Endothelial cell of umbilical vein (primary cell): Measurements from ENCODE around the gene SLC11A1. TPM values are rescaled to one million over a fixed set of nuclear protein-coding genes. Genes with fewer than 3 reads are reported as not detected.

ENCODE experiments used
- BruUV-seq: library from RNA; stranded (reverse); fragments of 400-500 nt; replicated peaks from 2 replicates; lab custom pipeline; 2021; lab: Mats Ljungman, UMichigan
- CTCF ChIA-PET: fragments of 300-600, 350-600 bp; sonication (Branson Sonifier 250); formaldehyde crosslinking; loops from one replicate; lab custom pipeline; 2021; ENCODE audit warnings: antibody characterized with exemption, inconsistent platforms; lab: Charles Lee
- POLR2A ChIA-PET: fragments of 300-600, 350-600 bp; sonication (Branson Sonifier 250); formaldehyde crosslinking; loops from one replicate; lab custom pipeline; 2021; ENCODE audit warnings: antibody characterized with exemption, inconsistent platforms; lab: Charles Lee
- DNase-seq: peaks from one replicate; pipeline ENCODE4 v3.0.0-alpha.2; 2011; ENCODE audit warnings: low read depth, low spot score
- FAIRE-seq: peaks from 2 replicates; lab custom pipeline; 2011; peaks lifted over from hg19 to GRCh38; lab: Jason Lieb, UNC
- H2AFZ ChIP-seq: 2 replicates; pipeline ENCODE4 v1.6.0; 2012; ENCODE audit warnings: low read depth, low read length, control low read depth, inconsistent platforms
- H3K27ac ChIP-seq: 2 replicates; pipeline ENCODE4 v1.5.1; 2011; ENCODE audit warnings: low read depth, mild to moderate bottlenecking, control low read depth, low read length, moderate library complexity; ENCODE audit not compliant: insufficient read depth
- H3K27me3 ChIP-seq, 2 experiments: 2 replicates each; pipeline versions ENCODE4 v1.6.0 to v1.6.1; 2011; ENCODE audit warnings: low read length in 2 of 2, mixed read lengths in 1 of 2; ENCODE audit not compliant: control insufficient read depth in 2 of 2, insufficient read depth in 2 of 2
- H3K36me3 ChIP-seq, 2 experiments: 2 replicates in 1 of 2; 3 replicates in 1 of 2; pipeline ENCODE4 v1.5.1; 2011; ENCODE audit warnings: low read length in 2 of 2, mild to moderate bottlenecking in 1 of 2, moderate library complexity in 1 of 2; ENCODE audit not compliant: control insufficient read depth in 2 of 2, insufficient read depth in 2 of 2; ENCODE audit errors: extremely low read depth in 1 of 2
- H3K4me1 ChIP-seq: 3 replicates; pipeline ENCODE4 v1.5.1; 2011; ENCODE audit warnings: mild to moderate bottlenecking, low read length; ENCODE audit not compliant: control insufficient read depth, insufficient read depth; ENCODE audit errors: extremely low read depth
- H3K4me2 ChIP-seq: 2 replicates; pipeline ENCODE4 v1.6.1; 2011; ENCODE audit warnings: low read length, control low read depth, mixed read lengths; ENCODE audit not compliant: insufficient read depth
- H3K4me3 ChIP-seq, 3 experiments: fragments of 200-600 bp in 1 of 3; sonication (generic), shearing (Covaris generic) in 1 of 3; replicated peaks in 1 of 3; 2 replicates each; pipeline ENCODE4 v1.5.1; 2011 to 2016; ENCODE audit warnings: control low read depth in 3 of 3, low read length in 3 of 3, mild to moderate bottlenecking in 2 of 3, inconsistent platforms in 1 of 3, low read depth in 1 of 3, moderate library complexity in 1 of 3; ENCODE audit not compliant: insufficient read depth in 1 of 3
- H3K79me2 ChIP-seq: 2 replicates; pipeline ENCODE4 v1.6.0; 2012; ENCODE audit warnings: low read length, inconsistent platforms; ENCODE audit not compliant: control insufficient read depth, insufficient read depth
- H3K9ac ChIP-seq: replicated peaks from 2 replicates; pipeline ENCODE3; 2011; ENCODE audit warnings: low read length, control low read depth; ENCODE audit not compliant: insufficient read depth; ENCODE audit errors: extremely low read depth
- H3K9me1 ChIP-seq: replicated peaks from 3 replicates; pipeline ENCODE4 v1.6.0; 2011; ENCODE audit warnings: mild to moderate bottlenecking, low read length; ENCODE audit not compliant: control insufficient read depth, insufficient read depth; ENCODE audit errors: extremely low read depth
- H3K9me3 ChIP-seq: replicated peaks from 2 replicates; pipeline ENCODE4 v1.5.1; 2012; ENCODE audit warnings: low read length, inconsistent platforms; ENCODE audit not compliant: control insufficient read depth, insufficient read depth
- H4K20me1 ChIP-seq: replicated peaks from 2 replicates; pipeline ENCODE3; 2011; ENCODE audit warnings: mild to moderate bottlenecking, low read length; ENCODE audit not compliant: control insufficient read depth, insufficient read depth; ENCODE audit errors: extremely low read depth
- EZH2 ChIP-seq: IDR thresholded peaks from 2 replicates; pipeline ENCODE4 v1.6.1; 2012; ENCODE audit warnings: borderline replicate concordance, low read depth, mild to moderate bottlenecking, moderate library complexity, low read length, inconsistent platforms; ENCODE audit not compliant: severe bottlenecking
- FOS ChIP-seq: IDR thresholded peaks from 2 replicates; pipeline ENCODE4 v1.6.1; 2011; ENCODE audit warnings: mild to moderate bottlenecking, low read length, moderate library complexity, borderline replicate concordance; ENCODE audit not compliant: insufficient read depth
- GATA2 ChIP-seq: IDR thresholded peaks from 2 replicates; pipeline ENCODE4 v1.7.0; 2011; ENCODE audit warnings: low read depth, mild to moderate bottlenecking, moderate library complexity, mixed read lengths, low read length; ENCODE audit not compliant: insufficient read length, insufficient read depth
- JUN ChIP-seq: IDR thresholded peaks from 2 replicates; pipeline ENCODE4 v1.6.1; 2011; ENCODE audit warnings: borderline replicate concordance, low read depth; ENCODE audit not compliant: insufficient read length, insufficient read depth
- MYC ChIP-seq: IDR thresholded peaks from one replicate; pipeline ENCODE4 v1.6.1; 2011; ENCODE audit warnings: mild to moderate bottlenecking, low read depth, low read length
- POLR2A ChIP-seq: IDR thresholded peaks from 2 replicates; pipeline ENCODE4 v1.6.1; 2012; ENCODE audit warnings: low read depth, mild to moderate bottlenecking, control low read depth, low read length
- POLR2AphosphoS5 ChIP-seq: IDR thresholded peaks from 2 replicates; pipeline ENCODE4 v1.6.1; 2012; ENCODE audit warnings: low read depth, mild to moderate bottlenecking, control low read depth, low read length, moderate library complexity; ENCODE audit not compliant: insufficient read depth
- dilution Hi-C: fragments of 300-500 bp; cut with MboI; formaldehyde crosslinking; loops from one replicate; pipeline ENCODE4 v1.15.0; 2019; ENCODE audit warnings: low sequenced_read_pairs; ENCODE audit not compliant: extremely low pct_ligation_motif_present
- intact Hi-C: fragments of 100-400 bp; cut with micrococcal nuclease; formaldehyde crosslinking; loops from one replicate; pipeline ENCODE4 v1.10.0; 2022
- polyA plus RNA-seq, 4 experiments: library from polyadenylated mRNA; depleted of rRNA in 3 of 4; stranded (reverse) in 3 of 4; unstranded in 1 of 4; fragments of >200 nt; gene quantifications; 2 replicates each; pipeline versions ENCODE4 v1.2.1 to v1.2.3, GENCODE V29; 2011 to 2012; ENCODE audit warnings: missing spikeins in 1 of 4
- total RNA-seq: library from RNA; stranded (reverse); gene quantifications from 2 replicates; pipeline ENCODE4 v1.2.3, GENCODE V29; 2021
- TF ChIP-seq, protein P1 (sequence below), 2 donors: IDR thresholded peaks; 1 replicate in 1 of 2; 2 replicates in 1 of 2; pipeline ENCODE4 v1.5.1; 2011; ENCODE audit warnings: low read length in 2 of 2, mild to moderate bottlenecking in 2 of 2, moderate library complexity in 2 of 2, control low read depth in 1 of 2, inconsistent platforms in 1 of 2, low read depth in 1 of 2; ENCODE audit not compliant: insufficient read depth in 1 of 2; ENCODE audit errors: extremely low read depth in 1 of 2
- TF ChIP-seq, protein P2 (sequence below): IDR thresholded peaks from 2 replicates; pipeline ENCODE4 v1.6.1; 2011; ENCODE audit not compliant: insufficient read depth, insufficient read length

SLC11A1 gene
- total and polyA plus RNA-seq, 2 donors (not counting 3 experiments of a cell fraction or from before 2014, with no cell fraction given): 0.03 TPM; not detected in 1

DNA sequence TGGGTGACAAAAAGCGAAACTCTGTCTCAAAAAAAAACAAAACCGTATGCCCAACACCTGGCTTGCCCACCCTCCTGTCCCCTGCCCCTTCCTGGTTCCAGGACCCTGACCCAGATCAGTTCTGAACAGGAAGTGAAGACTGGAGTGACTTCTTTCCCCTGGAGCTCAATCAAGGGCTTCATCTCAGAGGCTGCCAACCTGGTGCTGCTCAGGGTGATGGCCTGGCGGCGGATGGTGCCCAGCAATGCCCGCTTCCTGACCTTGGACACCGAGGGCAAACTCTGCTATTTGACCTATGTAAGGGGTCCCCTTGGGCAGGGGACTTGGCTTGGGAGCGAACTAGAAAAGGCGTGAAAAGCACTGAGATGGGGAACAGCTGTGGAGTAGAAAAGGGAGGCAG, 19.5 kb upstream of the SLC11A1 start:
- TF ChIP-seq MYC (no peak), GATA2 (no peak), FOS (no peak), EZH2 (no peak), POLR2A (no peak), POLR2AphosphoS5 (no peak), JUN (no peak)
- TF ChIP-seq, protein P1, sequence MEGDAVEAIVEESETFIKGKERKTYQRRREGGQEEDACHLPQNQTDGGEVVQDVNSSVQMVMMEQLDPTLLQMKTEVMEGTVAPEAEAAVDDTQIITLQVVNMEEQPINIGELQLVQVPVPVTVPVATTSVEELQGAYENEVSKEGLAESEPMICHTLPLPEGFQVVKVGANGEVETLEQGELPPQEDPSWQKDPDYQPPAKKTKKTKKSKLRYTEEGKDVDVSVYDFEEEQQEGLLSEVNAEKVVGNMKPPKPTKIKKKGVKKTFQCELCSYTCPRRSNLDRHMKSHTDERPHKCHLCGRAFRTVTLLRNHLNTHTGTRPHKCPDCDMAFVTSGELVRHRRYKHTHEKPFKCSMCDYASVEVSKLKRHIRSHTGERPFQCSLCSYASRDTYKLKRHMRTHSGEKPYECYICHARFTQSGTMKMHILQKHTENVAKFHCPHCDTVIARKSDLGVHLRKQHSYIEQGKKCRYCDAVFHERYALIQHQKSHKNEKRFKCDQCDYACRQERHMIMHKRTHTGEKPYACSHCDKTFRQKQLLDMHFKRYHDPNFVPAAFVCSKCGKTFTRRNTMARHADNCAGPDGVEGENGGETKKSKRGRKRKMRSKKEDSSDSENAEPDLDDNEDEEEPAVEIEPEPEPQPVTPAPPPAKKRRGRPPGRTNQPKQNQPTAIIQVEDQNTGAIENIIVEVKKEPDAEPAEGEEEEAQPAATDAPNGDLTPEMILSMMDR (IDR thresholded peaks at IDR 0.05; ENCODE audit: extremely low read depth in 1 of 2, insufficient read depth in 1 of 2, low read depth in 1 of 2, low read length in 2 of 2): no peak
- TF ChIP-seq, protein P2, sequence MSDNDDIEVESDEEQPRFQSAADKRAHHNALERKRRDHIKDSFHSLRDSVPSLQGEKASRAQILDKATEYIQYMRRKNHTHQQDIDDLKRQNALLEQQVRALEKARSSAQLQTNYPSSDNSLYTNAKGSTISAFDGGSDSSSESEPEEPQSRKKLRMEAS: no peak
- H3K9me1 ChIP-seq: no peaks in the 10 kb centered on the region
- no peak for FAIRE-seq
- H3K4me3 ChIP-seq: no peak overlapping the region
- intact Hi-C loops (no loop called here), dilution Hi-C loops (no loop called here)
- ChIA-PET POLR2A (no interaction called here), CTCF (interaction anchor here (1.6 kb wide), 2 partner anchors 34 to 43 kb away, joined by 3 to 4 read pairs; no protein-coding TSS in a partner anchor)
- no peaks in the 10 kb centered on the region for H3K27me3 ChIP-seq
- no peak overlapping the region for H3K9ac ChIP-seq
- H3K27ac ChIP-seq: no peak overlapping the region
- no peaks in the 10 kb centered on the region for H3K4me1 ChIP-seq
- no peaks in the 10 kb centered on the region for H3K36me3 ChIP-seq
- no TSS peak for BruUV-seq
- H3K79me2 ChIP-seq: no peaks in the 10 kb centered on the region
- H3K4me2 ChIP-seq: no peak overlapping the region
- DNase-seq: no peak
- no peaks in the 10 kb centered on the region for H3K9me3 ChIP-seq
- H4K20me1 ChIP-seq: no peaks in the 10 kb centered on the region
- no peak overlapping the region for H2AFZ ChIP-seq
